OCI-LY3 (cell line): Measurements from ENCODE around the gene ADGRD1.

Source experiments
- H2AFZ ChIP-seq: fragments of 200-600, 300-600 bp; shearing (Covaris generic); 2 replicates; pipeline ENCODE4 v1.6.0; 2014; ENCODE audit warnings: antibody characterized with exemption, low read depth, low read length
- H3K27ac ChIP-seq: fragments of 200-600, 300-600 bp; sonication (generic); 2 replicates; pipeline ENCODE4 v1.5.1; 2014; ENCODE audit warnings: mild to moderate bottlenecking, low read length, moderate library complexity, mixed read lengths
- H3K27me3 ChIP-seq: fragments of 200-600, 300-600 bp; sonication (generic); 2 replicates; pipeline ENCODE4 v1.6.1; 2014; ENCODE audit warnings: low read depth, low read length, mixed read lengths
- H3K36me3 ChIP-seq: fragments of 200-600, 300-600 bp; sonication (generic); replicated peaks from 2 replicates; pipeline ENCODE3; 2014; ENCODE audit warnings: low read depth, low read length, mixed read lengths
- H3K4me1 ChIP-seq: fragments of 300-600, 200-600 bp; sonication (generic); 2 replicates; pipeline ENCODE4 v1.6.1; 2014; ENCODE audit warnings: low read length, mixed read lengths
- H3K4me2 ChIP-seq: fragments of 200-600, 300-600 bp; sonication (generic); 2 replicates; pipeline ENCODE4 v1.6.1; 2014; ENCODE audit warnings: low read length, mixed read lengths
- H3K4me3 ChIP-seq: fragments of 300-600, 200-600 bp; sonication (generic); 2 replicates; pipeline ENCODE4 v1.5.1; 2014; ENCODE audit warnings: antibody characterized with exemption, mild to moderate bottlenecking, low read length, moderate library complexity
- H3K79me2 ChIP-seq: fragments of 300-600, 200-600 bp; shearing (Covaris generic); 2 replicates; pipeline ENCODE4 v1.6.1; 2014; ENCODE audit warnings: mild to moderate bottlenecking, low read length, mixed read lengths
- H3K9ac ChIP-seq: fragments of 300-600, 200-600 bp; shearing (Covaris generic); 2 replicates; pipeline ENCODE4 v1.6.0; 2014; ENCODE audit warnings: mild to moderate bottlenecking, low read length, moderate library complexity
- H3K9me3 ChIP-seq: fragments of 200-600, 300-600 bp; shearing (Covaris generic); 2 replicates; pipeline ENCODE4 v1.6.1; 2014; ENCODE audit warnings: low read length, mixed read lengths; ENCODE audit not compliant: insufficient read depth
- H4K20me1 ChIP-seq: fragments of 200-600, 300-600 bp; sonication (generic); 2 replicates; pipeline ENCODE4 v1.6.1; 2016; ENCODE audit warnings: low read length, mixed read lengths; ENCODE audit not compliant: insufficient read depth
- EZH2phosphoT487 ChIP-seq: fragments of 200-600 bp; shearing (Covaris generic); IDR thresholded peaks from 2 replicates; pipeline ENCODE4 v1.6.1; 2018; ENCODE audit warnings: antibody characterized with exemption, mixed run types, low read depth
- TF ChIP-seq, protein P1 (sequence below): fragments of 200-600, 300-600 bp; sonication (generic); IDR thresholded peaks from 2 replicates; pipeline ENCODE4 v1.5.1; 2014; ENCODE audit warnings: antibody characterized with exemption, low read length, low read depth

ADGRD1 gene

GRCh38 chr12:131140069-131140435 is 186.3 kb downstream of the ADGRD1 start:
- Histone ChIP-seq H3K9ac (no peak overlapping the region), H3K4me3 (no peak overlapping the region), H3K27me3 (no peaks in the 10 kb centered on the region), H3K4me2 (no peak overlapping the region), H3K4me1 (no peaks in the 10 kb centered on the region), H3K79me2 (no peaks in the 10 kb centered on the region), H3K27ac (no peak overlapping the region), H3K9me3 (no peaks in the 10 kb centered on the region), H2AFZ (no peak overlapping the region), H3K36me3 (no peaks in the 10 kb centered on the region), H4K20me1 (no peaks in the 10 kb centered on the region)
- TF ChIP-seq, protein P1, sequence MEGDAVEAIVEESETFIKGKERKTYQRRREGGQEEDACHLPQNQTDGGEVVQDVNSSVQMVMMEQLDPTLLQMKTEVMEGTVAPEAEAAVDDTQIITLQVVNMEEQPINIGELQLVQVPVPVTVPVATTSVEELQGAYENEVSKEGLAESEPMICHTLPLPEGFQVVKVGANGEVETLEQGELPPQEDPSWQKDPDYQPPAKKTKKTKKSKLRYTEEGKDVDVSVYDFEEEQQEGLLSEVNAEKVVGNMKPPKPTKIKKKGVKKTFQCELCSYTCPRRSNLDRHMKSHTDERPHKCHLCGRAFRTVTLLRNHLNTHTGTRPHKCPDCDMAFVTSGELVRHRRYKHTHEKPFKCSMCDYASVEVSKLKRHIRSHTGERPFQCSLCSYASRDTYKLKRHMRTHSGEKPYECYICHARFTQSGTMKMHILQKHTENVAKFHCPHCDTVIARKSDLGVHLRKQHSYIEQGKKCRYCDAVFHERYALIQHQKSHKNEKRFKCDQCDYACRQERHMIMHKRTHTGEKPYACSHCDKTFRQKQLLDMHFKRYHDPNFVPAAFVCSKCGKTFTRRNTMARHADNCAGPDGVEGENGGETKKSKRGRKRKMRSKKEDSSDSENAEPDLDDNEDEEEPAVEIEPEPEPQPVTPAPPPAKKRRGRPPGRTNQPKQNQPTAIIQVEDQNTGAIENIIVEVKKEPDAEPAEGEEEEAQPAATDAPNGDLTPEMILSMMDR, result no peak
- no peak for TF ChIP-seq EZH2phosphoT487

GRCh38 chr12:131140697-131141096 is 187.0 kb downstream of the ADGRD1 start:
- no peaks in the 10 kb centered on the region for H3K4me1 ChIP-seq
- H4K20me1 ChIP-seq, result no peaks in the 10 kb centered on the region
- H3K27me3 ChIP-seq, result no peaks in the 10 kb centered on the region

GRCh38 chr12:131141514-131141913 is 187.8 kb downstream of the ADGRD1 start:
- Histone ChIP-seq H3K4me1 (no peaks in the 10 kb centered on the region), H3K27ac (no peak overlapping the region), H3K4me2 (no peak overlapping the region), H3K9me3 (no peaks in the 10 kb centered on the region), H4K20me1 (no peaks in the 10 kb centered on the region), H3K27me3 (no peaks in the 10 kb centered on the region), H2AFZ (no peak overlapping the region), H3K36me3 (no peaks in the 10 kb centered on the region), H3K9ac (no peak overlapping the region), H3K79me2 (no peaks in the 10 kb centered on the region), H3K4me3 (no peak overlapping the region)
- no peak for TF ChIP-seq EZH2phosphoT487
- TF ChIP-seq, protein P1, result no peak

More at GRCh38 chr12:131140697-131141096, 187.0 kb downstream of the ADGRD1 start:
- Histone ChIP-seq H3K9me3 (no peaks in the 10 kb centered on the region), H3K79me2 (no peaks in the 10 kb centered on the region), H3K27ac (no peak overlapping the region), H3K4me2 (no peak overlapping the region), H2AFZ (no peak overlapping the region), H3K9ac (no peak overlapping the region), H3K36me3 (no peaks in the 10 kb centered on the region), H3K4me3 (no peak overlapping the region)
- no peak for TF ChIP-seq EZH2phosphoT487

DNA sequence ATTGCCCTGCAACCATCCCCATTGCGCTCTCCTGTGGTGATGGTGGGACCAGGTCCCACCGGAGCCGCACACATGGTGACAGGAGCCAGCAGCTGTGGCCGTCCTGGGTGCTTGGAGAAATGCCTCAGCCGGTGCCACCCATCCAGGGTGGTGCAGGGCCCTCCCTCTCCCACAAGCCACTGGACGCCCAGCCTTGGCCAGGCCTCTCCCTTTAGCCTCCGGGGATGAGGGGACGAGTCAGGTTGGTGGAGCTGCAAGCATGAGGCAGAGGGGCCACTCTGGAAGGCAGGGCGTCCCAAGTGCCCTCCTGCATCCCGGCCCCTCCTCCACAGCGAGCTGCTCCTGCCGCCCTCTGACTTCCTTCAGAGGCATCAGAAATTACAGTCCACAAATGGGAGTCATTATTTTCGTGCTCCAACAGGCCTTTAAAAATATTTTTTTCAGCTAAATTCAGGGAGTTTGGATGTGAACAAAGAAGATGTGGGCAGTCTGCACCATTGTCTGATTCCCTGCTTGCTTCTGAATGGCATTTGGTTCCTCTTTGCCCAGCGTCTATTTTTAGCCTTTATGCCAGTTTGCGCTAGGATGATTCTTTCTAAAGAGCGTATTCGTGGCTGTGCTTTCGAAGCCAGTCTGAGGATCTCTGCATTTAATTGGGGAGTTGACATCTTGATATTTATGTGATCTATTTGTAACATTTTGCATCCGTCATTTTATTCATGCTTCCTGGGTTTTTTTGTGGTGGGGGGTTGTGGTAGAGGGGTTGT is 189.4 kb downstream of the ADGRD1 start:
- H2AFZ ChIP-seq, result no peak overlapping the region
- TF ChIP-seq, protein P1, result no peak
- TF ChIP-seq EZH2phosphoT487, result no peak
- no peaks in the 10 kb centered on the region for H3K27me3 ChIP-seq
- H3K4me3 ChIP-seq, result no peak overlapping the region
- no peak overlapping the region for H3K4me2 ChIP-seq
- no peaks in the 10 kb centered on the region for H4K20me1 ChIP-seq
- H3K9ac ChIP-seq, result no peak overlapping the region
- H3K4me1 ChIP-seq, result no peaks in the 10 kb centered on the region
- H3K36me3 ChIP-seq, result no peaks in the 10 kb centered on the region
- H3K9me3 ChIP-seq, result no peaks in the 10 kb centered on the region
- H3K27ac ChIP-seq, result no peak overlapping the region
- no peaks in the 10 kb centered on the region for H3K79me2 ChIP-seq
